ENCODE results near the gene EPAS1.

- TF ChIP-seq POLR2A (IDR thresholded peaks at IDR 0.05; ENCODE audit: low read length) (no peak), GATA1 (IDR thresholded peaks at IDR 0.05; ENCODE audit: low read depth, low read length) (no peak)
Measured at GRCh38 chr2:46352621-46353020, 55.4 kb downstream of the EPAS1 start.

Measured in erythroblast (primary cell).